Measurements from ENCODE around the gene CST9. TPM values are rescaled to one million over a fixed set of nuclear protein-coding genes. Genes with fewer than 3 reads are reported as not detected.

The CST9 gene
- total and polyA plus RNA-seq, 2 of the 13 experiments (the other 11 are each of a cell fraction or from before 2014, with no cell fraction given) = 0.07 TPM; not detected in 1

- TF ChIP-seq ZMYM4 (CRISPR knock-in tag; IDR thresholded peaks at IDR 0.05) = peak; percentile 93
- TF ChIP-seq, protein P1, sequence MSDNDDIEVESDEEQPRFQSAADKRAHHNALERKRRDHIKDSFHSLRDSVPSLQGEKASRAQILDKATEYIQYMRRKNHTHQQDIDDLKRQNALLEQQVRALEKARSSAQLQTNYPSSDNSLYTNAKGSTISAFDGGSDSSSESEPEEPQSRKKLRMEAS (IDR thresholded peaks at IDR 0.05) = peak; percentile 94
- TF ChIP-seq SMYD3 (CRISPR knock-in tag; IDR thresholded peaks at IDR 0.05) = peak; percentile 81
- no peak for TF ChIP-seq ZNF839 (CRISPR knock-in tag; IDR thresholded peaks at IDR 0.05; ENCODE audit: borderline replicate concordance)
- peak; percentile 40 to 50; a peak in 1 of 4 replicates for TF ChIP-seq POLR2A (IDR thresholded peaks at IDR 0.05; ENCODE audit: insufficient read depth in 1 of 2, low read depth in 2 of 2, low read length in 2 of 2)
- TF ChIP-seq ZNF224 (CRISPR knock-in tag; IDR thresholded peaks at IDR 0.05) = peak; percentile 87; the same call in 1 of the 2 replicates
- TF ChIP-seq HES4 (CRISPR knock-in tag; IDR thresholded peaks at IDR 0.05; ENCODE audit: borderline replicate concordance) = peak; percentile 52; the same call in 1 of the 2 replicates
- peak; percentile 51; the same call in 1 of the 2 replicates for TF ChIP-seq ZNF572 (CRISPR knock-in tag; IDR thresholded peaks at IDR 0.05)
- TF ChIP-seq LRRFIP1 (CRISPR knock-in tag; conservative IDR thresholded peaks at IDR 0.05) = no peak
- peak; percentile 96 for TF ChIP-seq ZNF350 (CRISPR knock-in tag; IDR thresholded peaks at IDR 0.05; ENCODE audit: borderline replicate concordance, low read depth)
- TF ChIP-seq IKZF4 (CRISPR knock-in tag; IDR thresholded peaks at IDR 0.05; ENCODE audit: borderline replicate concordance, low read depth, not compliant biosample characterization) = peak; percentile 88
- no peak for TF ChIP-seq MAFG (CRISPR knock-in tag; IDR thresholded peaks at IDR 0.05)
- TF ChIP-seq IRF2 (CRISPR knock-in tag; IDR thresholded peaks at IDR 0.05) = peak; percentile 94
- peak; percentile 48; the same call in 1 of the 2 replicates for TF ChIP-seq ZNF749 (CRISPR knock-in tag; IDR thresholded peaks at IDR 0.05; ENCODE audit: borderline replicate concordance)
- no peak for TF ChIP-seq ARID2 (CRISPR knock-in tag; IDR thresholded peaks at IDR 0.05; ENCODE audit: borderline replicate concordance)
- TF ChIP-seq, protein P2, sequence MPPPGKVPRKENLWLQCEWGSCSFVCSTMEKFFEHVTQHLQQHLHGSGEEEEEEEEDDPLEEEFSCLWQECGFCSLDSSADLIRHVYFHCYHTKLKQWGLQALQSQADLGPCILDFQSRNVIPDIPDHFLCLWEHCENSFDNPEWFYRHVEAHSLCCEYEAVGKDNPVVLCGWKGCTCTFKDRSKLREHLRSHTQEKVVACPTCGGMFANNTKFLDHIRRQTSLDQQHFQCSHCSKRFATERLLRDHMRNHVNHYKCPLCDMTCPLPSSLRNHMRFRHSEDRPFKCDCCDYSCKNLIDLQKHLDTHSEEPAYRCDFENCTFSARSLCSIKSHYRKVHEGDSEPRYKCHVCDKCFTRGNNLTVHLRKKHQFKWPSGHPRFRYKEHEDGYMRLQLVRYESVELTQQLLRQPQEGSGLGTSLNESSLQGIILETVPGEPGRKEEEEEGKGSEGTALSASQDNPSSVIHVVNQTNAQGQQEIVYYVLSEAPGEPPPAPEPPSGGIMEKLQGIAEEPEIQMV (CRISPR knock-in tag; IDR thresholded peaks at IDR 0.05; ENCODE audit: low read depth) = no peak; the same call in 1 of the 2 replicates
- TF ChIP-seq ZNF296 (CRISPR knock-in tag; conservative IDR thresholded peaks at IDR 0.05) = 0 out of 2 replicates have a peak, but pooled peaks have one; percentile 83
- TF ChIP-seq, protein P3, sequence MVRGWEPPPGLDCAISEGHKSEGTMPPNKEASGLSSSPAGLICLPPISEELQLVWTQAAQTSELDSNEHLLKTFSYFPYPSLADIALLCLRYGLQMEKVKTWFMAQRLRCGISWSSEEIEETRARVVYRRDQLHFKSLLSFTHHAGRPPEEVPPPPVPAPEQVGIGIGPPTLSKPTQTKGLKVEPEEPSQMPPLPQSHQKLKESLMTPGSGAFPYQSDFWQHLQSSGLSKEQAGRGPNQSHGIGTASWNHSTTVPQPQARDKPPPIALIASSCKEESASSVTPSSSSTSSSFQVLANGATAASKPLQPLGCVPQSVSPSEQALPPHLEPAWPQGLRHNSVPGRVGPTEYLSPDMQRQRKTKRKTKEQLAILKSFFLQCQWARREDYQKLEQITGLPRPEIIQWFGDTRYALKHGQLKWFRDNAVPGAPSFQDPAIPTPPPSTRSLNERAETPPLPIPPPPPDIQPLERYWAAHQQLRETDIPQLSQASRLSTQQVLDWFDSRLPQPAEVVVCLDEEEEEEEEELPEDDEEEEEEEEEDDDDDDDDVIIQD (CRISPR knock-in tag; IDR thresholded peaks at IDR 0.05; ENCODE audit: low read depth) = peak; percentile 82
- peak; percentile 81 for TF ChIP-seq FOXK2 (IDR thresholded peaks at IDR 0.05)
- TF ChIP-seq FOXC1 (CRISPR knock-in tag; IDR thresholded peaks at IDR 0.05; ENCODE audit: borderline replicate concordance) = peak; percentile 68; the same call in 1 of the 2 replicates
- peak; percentile 58; the same call in 1 of the 2 replicates for TF ChIP-seq ZNF891 (CRISPR knock-in tag; IDR thresholded peaks at IDR 0.05)
- TF ChIP-seq TP53 (CRISPR knock-in tag; conservative IDR thresholded peaks at IDR 0.05) = no peak
- no peak for TF ChIP-seq E2F2 (CRISPR knock-in tag; IDR thresholded peaks at IDR 0.05; ENCODE audit: borderline replicate concordance)
Observed at GRCh38 chr20:23629017-23629541, 23.4 kb upstream of the CST9 start (continued).

All from HepG2 (cell line).